ENCODE data around the gene ODC1. TPM values are rescaled to one million over a fixed set of nuclear protein-coding genes. Genes with fewer than 3 reads are reported as not detected.
A peak's percentile ranks its signal among the peaks of the same experiment; 100 is the strongest.

The ODC1 gene
- total and polyA plus RNA-seq, 2 donors (not counting 3 experiments of a cell fraction or from before 2014, with no cell fraction given): 109 to 132 TPM

- peak overlapping the region; percentile 37 for H3K4me2 ChIP-seq (ENCODE audit: insufficient read depth, low read length)
- H3K79me2 ChIP-seq (ENCODE audit: control insufficient read depth, insufficient read depth, low read length): no peaks in the 10 kb centered on the region
- no peaks in the 10 kb centered on the region for H3K9me1 ChIP-seq (replicated peaks; ENCODE audit: control insufficient read depth, extremely low read depth, insufficient read depth, low read length)
- no peak overlapping the region for H3K4me3 ChIP-seq (replicated peaks in 1 of 3; ENCODE audit: insufficient read depth in 1 of 3, low read depth in 1 of 3, low read length in 3 of 3)
- FAIRE-seq (peak; percentile 93), DNase-seq (ENCODE audit: low read depth, low spot score) (peak; percentile 43)
- no peak for TF ChIP-seq CTCF (IDR thresholded peaks at IDR 0.05; ENCODE audit: extremely low read depth in 1 of 2, insufficient read depth in 1 of 2, low read depth in 1 of 2, low read length in 2 of 2)
- no TSS peak for BruUV-seq (replicated peaks)
- no peak overlapping the region for H2AFZ ChIP-seq (ENCODE audit: low read depth, low read length)
- no peaks in the 10 kb centered on the region for H4K20me1 ChIP-seq (replicated peaks; ENCODE audit: control insufficient read depth, extremely low read depth, insufficient read depth, low read length)
- no peaks in the 10 kb centered on the region for H3K36me3 ChIP-seq (ENCODE audit: control insufficient read depth in 2 of 2, extremely low read depth in 1 of 2, insufficient read depth in 2 of 2, low read length in 2 of 2)
- H3K27me3 ChIP-seq (ENCODE audit: control insufficient read depth in 2 of 2, insufficient read depth in 2 of 2, low read length in 2 of 2): no peaks in the 10 kb centered on the region
- POLR2A ChIA-PET: interaction anchor here (0.6 to 1.0 kb wide), 3 partner anchors 25 to 205 kb away, joined by 3 read pairs; no protein-coding TSS in a partner anchor
- no peak overlapping the region for H3K9ac ChIP-seq (replicated peaks; ENCODE audit: extremely low read depth, insufficient read depth, low read length)
- intact Hi-C loops (cut with micrococcal nuclease): loop anchor here (1.0 kb wide), 1 partner anchor 61 kb away; no protein-coding TSS in a partner anchor
- dilution Hi-C loops (cut with MboI; ENCODE audit: extremely low pct_ligation_motif_present, low sequenced_read_pairs): no loop called here
- peaks cover 53% of the 10 kb centered on the region for H3K4me1 ChIP-seq (ENCODE audit: control insufficient read depth, extremely low read depth, insufficient read depth, low read length)
- H3K27ac ChIP-seq (ENCODE audit: insufficient read depth, low read depth, low read length): peak overlapping the region; percentile 74
- no peaks in the 10 kb centered on the region for H3K9me3 ChIP-seq (replicated peaks; ENCODE audit: control insufficient read depth, insufficient read depth, low read length)
- CTCF ChIA-PET: interaction anchor here (0.9 to 7.7 kb wide), 32 partner anchors 9 to 338 kb away, joined by 3 to 212 read pairs (median 9); partner anchors contain the start of gene HPCAL1
These were observed 40.1 kb downstream of the ODC1 start for GRCh38 chr2:10407841-10408648.

- intact Hi-C loops (cut with micrococcal nuclease) (no loop called here), dilution Hi-C loops (cut with MboI; ENCODE audit: extremely low pct_ligation_motif_present, low sequenced_read_pairs) (no loop called here)
- no peaks in the 10 kb centered on the region for H3K9me3 ChIP-seq (replicated peaks; ENCODE audit: control insufficient read depth, insufficient read depth, low read length)
- H3K27me3 ChIP-seq (ENCODE audit: control insufficient read depth in 2 of 2, insufficient read depth in 2 of 2, low read length in 2 of 2): no peaks in the 10 kb centered on the region
- H3K27ac ChIP-seq (ENCODE audit: insufficient read depth, low read depth, low read length): peak overlapping the region; percentile 74
- no peaks in the 10 kb centered on the region for H3K36me3 ChIP-seq (ENCODE audit: control insufficient read depth in 2 of 2, extremely low read depth in 1 of 2, insufficient read depth in 2 of 2, low read length in 2 of 2)
- H4K20me1 ChIP-seq (replicated peaks; ENCODE audit: control insufficient read depth, extremely low read depth, insufficient read depth, low read length): no peaks in the 10 kb centered on the region
- no peak for DNase-seq (ENCODE audit: low read depth, low spot score)
- TF ChIP-seq POLR2A (IDR thresholded peaks at IDR 0.05; ENCODE audit: low read depth, low read length) (no peak), JUN (IDR thresholded peaks at IDR 0.05; ENCODE audit: borderline replicate concordance, insufficient read depth, insufficient read length, low read depth) (no peak), CTCF (IDR thresholded peaks at IDR 0.05; ENCODE audit: extremely low read depth in 1 of 2, insufficient read depth in 1 of 2, low read depth in 1 of 2, low read length in 2 of 2) (no peak), MYC (IDR thresholded peaks at IDR 0.05; ENCODE audit: low read depth, low read length) (no peak), MAX (IDR thresholded peaks at IDR 0.05; ENCODE audit: insufficient read depth, insufficient read length) (no peak), EZH2 (IDR thresholded peaks at IDR 0.05; ENCODE audit: borderline replicate concordance, low read depth, low read length, severe bottlenecking) (no peak), GATA2 (IDR thresholded peaks at IDR 0.05; ENCODE audit: insufficient read depth, insufficient read length, low read depth, low read length) (no peak), POLR2AphosphoS5 (IDR thresholded peaks at IDR 0.05; ENCODE audit: insufficient read depth, low read depth, low read length) (no peak), FOS (IDR thresholded peaks at IDR 0.05; ENCODE audit: borderline replicate concordance, insufficient read depth, low read length) (no peak)
- no peak overlapping the region for H3K9ac ChIP-seq (replicated peaks; ENCODE audit: extremely low read depth, insufficient read depth, low read length)
- H3K79me2 ChIP-seq (ENCODE audit: control insufficient read depth, insufficient read depth, low read length): peaks cover 1% of the 10 kb centered on the region
- POLR2A ChIA-PET: interaction anchor here (0.6 kb wide), 1 partner anchor 205 kb away, joined by 3 read pairs; no protein-coding TSS in a partner anchor
- H3K4me3 ChIP-seq (replicated peaks in 1 of 3; ENCODE audit: insufficient read depth in 1 of 3, low read depth in 1 of 3, low read length in 3 of 3): no peak overlapping the region
- peaks cover 59% of the 10 kb centered on the region for H3K4me1 ChIP-seq (ENCODE audit: control insufficient read depth, extremely low read depth, insufficient read depth, low read length)
- no TSS peak for BruUV-seq (replicated peaks)
- CTCF ChIA-PET: interaction anchor here (1.1 to 7.7 kb wide), 19 partner anchors 10 to 335 kb away, joined by 3 to 212 read pairs (median 17); partner anchors contain the start of gene HPCAL1
- H3K9me1 ChIP-seq (replicated peaks; ENCODE audit: control insufficient read depth, extremely low read depth, insufficient read depth, low read length): no peaks in the 10 kb centered on the region
- H3K4me2 ChIP-seq (ENCODE audit: insufficient read depth, low read length): no peak overlapping the region
- H2AFZ ChIP-seq (ENCODE audit: low read depth, low read length): no peak overlapping the region
- FAIRE-seq: no peak
These were observed 40.7 kb downstream of the ODC1 start for GRCh38 chr2:10407432-10407831.
